Gastrocnemius medialis (tissue), 4 donors: ENCODE data around the gene GPR6.

Experiments used
- POLR2A ChIP-seq, 2 donors: fragments of 450-650 bp; IDR thresholded peaks; one replicate each; pipeline ENCODE4 v1.6.1; 2017; ENCODE audit warnings: antibody characterized with exemption in 2 of 2, mild to moderate bottlenecking in 2 of 2, moderate library complexity in 2 of 2
- TF ChIP-seq, protein P1 (sequence below), 5 experiments: fragments of 450-650 bp in 3 of 5; fragments of 200-600 bp in 2 of 5; sonication (generic) in 2 of 5; IDR thresholded peaks in 4 of 5; conservative IDR thresholded peaks in 1 of 5; 1 replicate in 4 of 5; 2 replicates in 1 of 5; pipeline ENCODE4 v1.5.1; 2016 to 2019; ENCODE audit warnings: antibody characterized with exemption in 5 of 5, mild to moderate bottlenecking in 3 of 5, moderate library complexity in 3 of 5

- TF ChIP-seq POLR2A (IDR thresholded peaks at IDR 0.05), result no peak
- TF ChIP-seq, protein P1, sequence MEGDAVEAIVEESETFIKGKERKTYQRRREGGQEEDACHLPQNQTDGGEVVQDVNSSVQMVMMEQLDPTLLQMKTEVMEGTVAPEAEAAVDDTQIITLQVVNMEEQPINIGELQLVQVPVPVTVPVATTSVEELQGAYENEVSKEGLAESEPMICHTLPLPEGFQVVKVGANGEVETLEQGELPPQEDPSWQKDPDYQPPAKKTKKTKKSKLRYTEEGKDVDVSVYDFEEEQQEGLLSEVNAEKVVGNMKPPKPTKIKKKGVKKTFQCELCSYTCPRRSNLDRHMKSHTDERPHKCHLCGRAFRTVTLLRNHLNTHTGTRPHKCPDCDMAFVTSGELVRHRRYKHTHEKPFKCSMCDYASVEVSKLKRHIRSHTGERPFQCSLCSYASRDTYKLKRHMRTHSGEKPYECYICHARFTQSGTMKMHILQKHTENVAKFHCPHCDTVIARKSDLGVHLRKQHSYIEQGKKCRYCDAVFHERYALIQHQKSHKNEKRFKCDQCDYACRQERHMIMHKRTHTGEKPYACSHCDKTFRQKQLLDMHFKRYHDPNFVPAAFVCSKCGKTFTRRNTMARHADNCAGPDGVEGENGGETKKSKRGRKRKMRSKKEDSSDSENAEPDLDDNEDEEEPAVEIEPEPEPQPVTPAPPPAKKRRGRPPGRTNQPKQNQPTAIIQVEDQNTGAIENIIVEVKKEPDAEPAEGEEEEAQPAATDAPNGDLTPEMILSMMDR (IDR thresholded peaks at IDR 0.05 in 4 of 5, conservative IDR thresholded peaks at IDR 0.05 in 1 of 5), result no peak
Measured at GRCh38 chr6:109963598-109964170, 14.4 kb upstream of the GPR6 start.
